Endothelial cell of umbilical vein (primary cell): ENCODE data around the gene TUBB2A.

ENCODE experiments used
- EZH2 ChIP-seq: IDR thresholded peaks from 2 replicates; pipeline ENCODE4 v1.6.1; 2012; ENCODE audit warnings: borderline replicate concordance, low read depth, mild to moderate bottlenecking, moderate library complexity, low read length, inconsistent platforms; ENCODE audit not compliant: severe bottlenecking
- JUN ChIP-seq: IDR thresholded peaks from 2 replicates; pipeline ENCODE4 v1.6.1; 2011; ENCODE audit warnings: borderline replicate concordance, low read depth; ENCODE audit not compliant: insufficient read length, insufficient read depth
- MAX ChIP-seq: IDR thresholded peaks from 2 replicates; pipeline ENCODE4 v1.6.1; 2011; ENCODE audit not compliant: insufficient read depth, insufficient read length
- MYC ChIP-seq: IDR thresholded peaks from one replicate; pipeline ENCODE4 v1.6.1; 2011; ENCODE audit warnings: mild to moderate bottlenecking, low read depth, low read length
- POLR2A ChIP-seq: IDR thresholded peaks from 2 replicates; pipeline ENCODE4 v1.6.1; 2012; ENCODE audit warnings: low read depth, mild to moderate bottlenecking, control low read depth, low read length
- POLR2AphosphoS5 ChIP-seq: IDR thresholded peaks from 2 replicates; pipeline ENCODE4 v1.6.1; 2012; ENCODE audit warnings: low read depth, mild to moderate bottlenecking, control low read depth, low read length, moderate library complexity; ENCODE audit not compliant: insufficient read depth
- TF ChIP-seq, protein P1 (sequence below), 2 donors: IDR thresholded peaks; 1 replicate in 1 of 2; 2 replicates in 1 of 2; pipeline ENCODE4 v1.5.1; 2011; ENCODE audit warnings: low read length in 2 of 2, mild to moderate bottlenecking in 2 of 2, moderate library complexity in 2 of 2, control low read depth in 1 of 2, inconsistent platforms in 1 of 2, low read depth in 1 of 2; ENCODE audit not compliant: insufficient read depth in 1 of 2; ENCODE audit errors: extremely low read depth in 1 of 2

DNA sequence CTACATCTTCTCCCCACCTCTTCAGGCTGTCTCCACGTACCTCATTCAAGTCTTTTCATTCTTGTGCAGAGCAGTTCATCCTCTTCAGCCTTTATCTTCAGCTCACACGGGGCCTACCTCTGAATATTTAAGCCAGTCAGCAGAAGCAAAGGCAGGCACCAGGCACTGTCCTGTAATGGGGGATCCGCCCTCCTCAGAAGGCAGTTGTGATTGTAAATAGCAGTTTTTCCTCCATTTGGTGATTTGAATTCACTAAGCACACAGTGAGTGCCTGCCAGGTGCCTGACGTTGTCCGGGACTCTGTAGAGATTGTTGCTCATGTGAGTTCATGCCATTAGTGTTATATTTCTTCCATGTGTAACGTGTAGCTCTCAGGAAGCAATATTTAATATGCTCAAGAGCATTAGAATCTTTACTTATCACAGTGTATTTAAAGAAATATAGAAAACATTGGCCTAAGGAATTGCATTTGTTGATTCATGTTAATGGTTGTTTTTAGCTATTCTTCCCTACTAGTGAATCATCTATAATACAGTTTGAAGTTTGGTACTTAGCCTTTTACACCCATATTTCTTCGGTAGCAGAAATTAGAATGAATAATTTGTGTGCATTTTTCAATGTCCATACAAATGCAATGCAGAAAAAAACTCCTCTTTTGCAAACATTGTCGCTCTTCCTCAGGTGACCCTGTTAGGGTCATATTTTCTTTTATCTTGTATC lies 20.9 kb downstream of the TUBB2A start:
- TF ChIP-seq MYC (no peak), POLR2A (no peak), MAX (no peak), EZH2 (no peak), POLR2AphosphoS5 (no peak), JUN (no peak)
- TF ChIP-seq, protein P1, sequence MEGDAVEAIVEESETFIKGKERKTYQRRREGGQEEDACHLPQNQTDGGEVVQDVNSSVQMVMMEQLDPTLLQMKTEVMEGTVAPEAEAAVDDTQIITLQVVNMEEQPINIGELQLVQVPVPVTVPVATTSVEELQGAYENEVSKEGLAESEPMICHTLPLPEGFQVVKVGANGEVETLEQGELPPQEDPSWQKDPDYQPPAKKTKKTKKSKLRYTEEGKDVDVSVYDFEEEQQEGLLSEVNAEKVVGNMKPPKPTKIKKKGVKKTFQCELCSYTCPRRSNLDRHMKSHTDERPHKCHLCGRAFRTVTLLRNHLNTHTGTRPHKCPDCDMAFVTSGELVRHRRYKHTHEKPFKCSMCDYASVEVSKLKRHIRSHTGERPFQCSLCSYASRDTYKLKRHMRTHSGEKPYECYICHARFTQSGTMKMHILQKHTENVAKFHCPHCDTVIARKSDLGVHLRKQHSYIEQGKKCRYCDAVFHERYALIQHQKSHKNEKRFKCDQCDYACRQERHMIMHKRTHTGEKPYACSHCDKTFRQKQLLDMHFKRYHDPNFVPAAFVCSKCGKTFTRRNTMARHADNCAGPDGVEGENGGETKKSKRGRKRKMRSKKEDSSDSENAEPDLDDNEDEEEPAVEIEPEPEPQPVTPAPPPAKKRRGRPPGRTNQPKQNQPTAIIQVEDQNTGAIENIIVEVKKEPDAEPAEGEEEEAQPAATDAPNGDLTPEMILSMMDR (IDR thresholded peaks at IDR 0.05; ENCODE audit: extremely low read depth in 1 of 2, insufficient read depth in 1 of 2, low read depth in 1 of 2, low read length in 2 of 2): no peak
